GM12801 (cell line): ENCODE results near the gene SUFU.

Experiments
- CTCF ChIP-seq: IDR thresholded peaks from one replicate; pipeline ENCODE4 v1.5.1; 2011; ENCODE audit warnings: control low read depth; ENCODE audit not compliant: insufficient read length; ENCODE audit errors: extremely low read depth

Gene SUFU

GRCh38 chr10:102678068-102678400 lies 174.3 kb downstream of the SUFU start:
- no peak for TF ChIP-seq CTCF

- no peak for TF ChIP-seq CTCF
These were observed 175.1 kb downstream of the SUFU start for GRCh38 chr10:102678842-102679289.

GRCh38 chr10:102679596-102679995 lies 175.8 kb downstream of the SUFU start:
- TF ChIP-seq CTCF: no peak

GRCh38 chr10:102681696-102682095 lies 177.9 kb downstream of the SUFU start:
- no peak for TF ChIP-seq CTCF

- no peak for TF ChIP-seq CTCF
These were observed 178.6 kb downstream of the SUFU start for GRCh38 chr10:102682416-102682815.

- TF ChIP-seq CTCF: no peak
These were observed 179.2 kb downstream of the SUFU start for GRCh38 chr10:102682981-102683380.
